ENCODE measurements around the gene KDM2A. TPM values are rescaled to one million over a fixed set of nuclear protein-coding genes. Genes with fewer than 3 reads are reported as not detected.

The KDM2A gene
- total RNA-seq, 1 experiment from 2014 or later, result 50.4 TPM

DNA sequence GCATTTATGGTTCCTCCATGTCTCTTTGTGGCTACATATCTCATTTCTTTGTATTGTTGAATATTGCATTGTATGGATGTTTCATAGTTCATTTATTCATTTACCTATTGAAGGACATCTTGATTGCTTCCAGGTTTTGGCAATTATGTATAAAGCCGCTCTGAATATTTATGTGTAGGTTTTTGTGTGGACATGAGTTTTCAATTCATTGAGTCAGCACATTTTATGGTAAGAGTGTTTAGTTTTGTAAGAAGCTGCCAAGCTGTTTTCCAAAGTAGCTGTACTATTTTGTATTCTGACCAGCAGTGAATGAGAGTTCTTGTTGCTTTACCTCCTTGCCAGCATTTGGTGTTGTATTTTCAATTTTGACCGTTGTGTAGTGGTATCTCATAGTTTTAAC, 39.2 kb downstream of the KDM2A start (continued):
- TF ChIP-seq CTCF (IDR thresholded peaks at IDR 0.05 in 2 of 3, conservative IDR thresholded peaks at IDR 0.05 in 1 of 3; ENCODE audit: borderline replicate concordance in 1 of 3, insufficient read depth in 1 of 3, low read depth in 2 of 3, low read length in 2 of 3), result no peak

GRCh38 chr11:67160045-67160444, 41.0 kb downstream of the KDM2A start:
- RAD21 ChIA-PET (ENCODE audit: low non-redundant PET in 1 of 2, low total read pairs in 2 of 2, uncharacterized antibody in 2 of 2, unreplicated experiment in 2 of 2), result no interaction called here
- CTCF ChIA-PET, result no interaction called here
- no peak for ATAC-seq
- Histone ChIP-seq H2AFZ (ENCODE audit: low read depth, low read length, poor library complexity, severe bottlenecking) (no peak overlapping the region), H3K4me2 (ENCODE audit: low read length) (no peak overlapping the region), H3K4me1 (ENCODE audit: control insufficient read depth in 1 of 2, insufficient read depth in 2 of 2, low read length in 2 of 2) (peaks cover 16 to 21% of the 10 kb centered on the region in 2 experiments; a peak in 3 of 4 replicates), H3K36me3 (ENCODE audit: control insufficient read depth in 1 of 2, insufficient read depth in 2 of 2, low read length in 2 of 2) (no peaks in the 10 kb centered on the region), H3K79me2 (ENCODE audit: insufficient read depth, low read length) (peaks cover 75% of the 10 kb centered on the region), H3K27me3 (ENCODE audit: insufficient read depth, low read length) (no peaks in the 10 kb centered on the region), H3K27ac (ENCODE audit: low read depth, low read length) (no peak overlapping the region), H3K9ac (ENCODE audit: low read length) (no peak overlapping the region), H3K9me2 (ENCODE audit: insufficient read depth) (no peaks in the 10 kb centered on the region), H3K4me3 (replicated peaks in 1 of 2; ENCODE audit: low read depth in 1 of 2, low read length in 2 of 2) (no peak overlapping the region), H4K20me1 (ENCODE audit: insufficient read depth) (peaks cover 6% of the 10 kb centered on the region), H3K9me3 (ENCODE audit: control insufficient read depth in 1 of 2, insufficient read depth in 1 of 2, low read depth in 1 of 2, low read length in 2 of 2) (no peaks in the 10 kb centered on the region)
- no TSS peak for BruUV-seq (replicated peaks)
- intact Hi-C loops (cut with micrococcal nuclease), result loop anchor here (5.0 kb wide), 1 partner anchor 33 kb away; no protein-coding TSS in a partner anchor
- no peak for TF ChIP-seq ATF3 (IDR thresholded peaks at IDR 0.05)
- no peak for TF ChIP-seq ELF1 (IDR thresholded peaks at IDR 0.05; ENCODE audit: borderline replicate concordance, low read depth)
- no peak for TF ChIP-seq TCF7L2 (IDR thresholded peaks at IDR 0.05; ENCODE audit: borderline replicate concordance, extremely low read depth, insufficient read depth, insufficient read length)
- TF ChIP-seq FOSL1 (IDR thresholded peaks at IDR 0.05; ENCODE audit: low read depth), result no peak
- TF ChIP-seq CBX3 (IDR thresholded peaks at IDR 0.05; ENCODE audit: low read depth), result no peak
- TF ChIP-seq ZNF274 (IDR thresholded peaks at IDR 0.05; ENCODE audit: low read depth, low read length), result no peak
- no peak for TF ChIP-seq POLR2A (IDR thresholded peaks at IDR 0.05; ENCODE audit: borderline replicate concordance, extremely low read depth, insufficient read depth, insufficient read length)
- no peak for TF ChIP-seq JUND (IDR thresholded peaks at IDR 0.05)
- no peak for TF ChIP-seq EGR1 (IDR thresholded peaks at IDR 0.05; ENCODE audit: low read depth)
- no peak for TF ChIP-seq EZH2 (IDR thresholded peaks at IDR 0.05)
- no peak for TF ChIP-seq SRF (IDR thresholded peaks at IDR 0.05; ENCODE audit: low read depth)
- no peak for TF ChIP-seq SP1 (IDR thresholded peaks at IDR 0.05; ENCODE audit: low read depth)
- TF ChIP-seq ZFX (IDR thresholded peaks at IDR 0.05), result no peak
- no peak for TF ChIP-seq MAX (IDR thresholded peaks at IDR 0.05)
- TF ChIP-seq RAD21 (IDR thresholded peaks at IDR 0.05; ENCODE audit: low read depth), result no peak
- TF ChIP-seq SIN3A (IDR thresholded peaks at IDR 0.05; ENCODE audit: low read depth), result no peak
- POLR2A ChIA-PET, result no interaction called here
- no peak for DNase-seq (ENCODE audit: low read depth, low spot score)

Data from HCT116 (cell line).